K562 (cell line): ENCODE data around the gene CYP2J2. TPM values are rescaled to one million over a fixed set of nuclear protein-coding genes. Genes with fewer than 3 reads are reported as not detected.

Source experiments
- ATAC-seq: fragments of 200-7000 bp; cut with Tn5 transposase; 3 replicates; pipeline ENCODE4 v1.9.1; 2020; ENCODE audit warnings: moderate library complexity
- BruUV-seq: library from RNA; stranded (reverse); fragments of 400-500 nt; replicated peaks from 2 replicates; lab custom pipeline; 2021; lab: Mats Ljungman, UMichigan
- CTCF ChIA-PET: fragments of 300-600 bp; formaldehyde crosslinking; extraction: SDS; loops from one replicate; lab custom pipeline; 2021; ENCODE audit warnings: low intra/inter-chr PET ratio; lab: Yijun Ruan, JAX
- POLR2A ChIA-PET: fragments of 300-600, 350-650 bp; sonication (Branson Sonifier 250); formaldehyde crosslinking; extraction: SDS; loops from one replicate; lab custom pipeline; 2021; ENCODE audit warnings: antibody characterized with exemption, inconsistent platforms; lab: Yijun Ruan, JAX
- DNase-seq, 4 experiments: peaks; one replicate each; pipeline versions ENCODE4 v3.0.0 to v3.0.0-alpha.2; 2011 to 2018; ENCODE audit warnings: low spot score in 3 of 4, mixed read lengths in 3 of 4; ENCODE audit errors: extremely low read depth in 1 of 4
- FAIRE-seq: peaks from 2 replicates; lab custom pipeline; 2011; peaks lifted over from hg19 to GRCh38; lab: Jason Lieb, UNC
- H2AFZ ChIP-seq: 2 replicates; pipeline ENCODE4 v1.6.0; 2011; ENCODE audit warnings: low read depth, low read length, control low read depth, inconsistent platforms
- H3K27ac ChIP-seq: fragments of 200-600 bp; 3 replicates; pipeline ENCODE4 v1.8.0; 2011; ENCODE audit warnings: low read depth, mild to moderate bottlenecking, control low read depth, inconsistent platforms, low read length, moderate library complexity, mixed read lengths; ENCODE audit errors: extremely low read depth
- H3K27me3 ChIP-seq, 2 experiments: fragments of 300-600 bp in 1 of 2; 2 replicates in 1 of 2; 3 replicates in 1 of 2; pipeline versions ENCODE4 v1.6.0 to v1.8.0; 2011; ENCODE audit warnings: inconsistent platforms in 2 of 2, low read length in 2 of 2, mild to moderate bottlenecking in 1 of 2, mixed read lengths in 1 of 2, moderate library complexity in 1 of 2; ENCODE audit not compliant: control insufficient read depth in 2 of 2, insufficient read depth in 2 of 2
- H3K36me3 ChIP-seq: fragments of 300-600 bp; 3 replicates; pipeline ENCODE4 v1.8.0; 2011; ENCODE audit warnings: mild to moderate bottlenecking, low read length, inconsistent platforms; ENCODE audit not compliant: control insufficient read depth, insufficient read depth
- H3K4me1 ChIP-seq, 2 experiments: fragments of 200-600 bp in 1 of 2; replicated peaks in 1 of 2; 2 replicates in 1 of 2; 3 replicates in 1 of 2; pipeline versions ENCODE4 v1.5.1 to v1.8.0; 2011; ENCODE audit warnings: inconsistent platforms in 2 of 2, low read length in 2 of 2, mild to moderate bottlenecking in 1 of 2, mixed read lengths in 1 of 2, moderate library complexity in 1 of 2; ENCODE audit not compliant: control insufficient read depth in 2 of 2, insufficient read depth in 2 of 2
- H3K4me2 ChIP-seq: 2 replicates; pipeline ENCODE4 v1.6.1; 2011; ENCODE audit warnings: low read length, control low read depth, inconsistent platforms, mixed read lengths; ENCODE audit not compliant: insufficient read depth
- H3K4me3 ChIP-seq: fragments of 200-600 bp; sonication (generic), shearing (Covaris generic); 2 replicates; pipeline ENCODE4 v1.5.1; 2016; ENCODE audit warnings: control low read depth, inconsistent platforms
- H3K79me2 ChIP-seq: fragments of 200-600 bp; 3 replicates; pipeline ENCODE4 v1.8.0; 2011; ENCODE audit warnings: low read length, inconsistent platforms; ENCODE audit not compliant: control insufficient read depth, insufficient read depth
- H3K9ac ChIP-seq, 2 experiments: 2 replicates each; pipeline versions ENCODE4 v1.6.0 to v1.6.1; 2011; ENCODE audit warnings: low read depth in 2 of 2, low read length in 2 of 2, control low read depth in 1 of 2, inconsistent platforms in 1 of 2, mild to moderate bottlenecking in 1 of 2, mixed read lengths in 1 of 2; ENCODE audit not compliant: insufficient read depth in 1 of 2
- H3K9me1 ChIP-seq: one replicate; pipeline ENCODE4 v1.6.0; 2011; ENCODE audit warnings: inconsistent platforms, mild to moderate bottlenecking, low read length, moderate library complexity; ENCODE audit not compliant: control insufficient read depth, insufficient read depth
- H3K9me3 ChIP-seq: replicated peaks from 2 replicates; pipeline ENCODE4 v1.5.1; 2011; ENCODE audit warnings: low read depth, low read length, inconsistent platforms; ENCODE audit not compliant: control insufficient read depth, insufficient read depth
- H4K20me1 ChIP-seq: replicated peaks from 2 replicates; pipeline ENCODE4 v1.6.1; 2011; ENCODE audit warnings: low read length, inconsistent platforms, mixed read lengths; ENCODE audit not compliant: control insufficient read depth, insufficient read depth
- GABPA ChIP-seq: fragments of 200-800 bp; sonication (Bioruptor generic); conservative IDR thresholded peaks from 2 replicates; pipeline ENCODE4 v1.6.1; 2016; ENCODE audit warnings: low read depth, missing genetic modification characterization, missing compliant biosample characterization
- NBN ChIP-seq: fragments of 450-650 bp; IDR thresholded peaks from 2 replicates; pipeline ENCODE4 v1.6.1; 2016; ENCODE audit warnings: low read depth, mild to moderate bottlenecking
- RBM17 ChIP-seq: fragments of 200-400 bp; formaldehyde crosslinking; IDR thresholded peaks from 2 replicates; pipeline ENCODE4 v1.6.1; 2017; ENCODE audit warnings: low read depth, mild to moderate bottlenecking, low read length, borderline replicate concordance
- SPI1 ChIP-seq: IDR thresholded peaks from 2 replicates; pipeline ENCODE4 v1.6.1; 2011; ENCODE audit warnings: low read depth, low read length, control low read depth, borderline replicate concordance
- ZNF140 ChIP-seq: fragments of 250-450 bp; sonication (Bioruptor Pico); IDR thresholded peaks from 2 replicates; pipeline ENCODE4 v1.8.0; 2021; ENCODE audit warnings: moderate library complexity, mild to moderate bottlenecking, inconsistent platforms
- ZNF165 ChIP-seq: fragments of 250-450 bp; sonication (Bioruptor Pico); IDR thresholded peaks from 2 replicates; pipeline ENCODE4 v1.4.0; 2020; ENCODE audit warnings: borderline replicate concordance
- ZNF316 ChIP-seq: fragments of 450-650 bp; IDR thresholded peaks from 2 replicates; pipeline ENCODE4 v1.6.1; 2016
- WGBS: fragments of 100-300 bp; shearing (Covaris generic); methylation state at CpG from one replicate; pipeline ENCODE4 v1.1.6; 2016; ENCODE audit warnings: low coverage, mixed read lengths; ENCODE audit not compliant: insufficient coverage; ENCODE audit errors: missing lambda C conversion rate; 5-methylcytosine and 5-hydroxymethylcytosine counted together
- in situ Hi-C: fragments of 300-500 bp; cut with MboI; formaldehyde crosslinking; loops from 4 replicates; pipeline ENCODE4 v1.15.0; 2018; ENCODE audit warnings: inconsistent platforms, mixed read lengths
- intact Hi-C: fragments of 100-400 bp; cut with micrococcal nuclease; formaldehyde crosslinking; loops from 2 replicates; pipeline ENCODE4 v1.14.2; 2022
- polyA plus RNA-seq, 8 experiments: library from polyadenylated mRNA; depleted of rRNA in 4 of 8; stranded (reverse) in 5 of 8; unstranded in 3 of 8; fragments of >200 nt; fragmentation: Nextera tagmentation in 2 of 8; fragmentation: Illumina TruSeq in 1 of 8; extraction: Ambion mirVana in 2 of 8; extraction: Trizol in 1 of 8; gene quantifications; 2 replicates each; pipeline versions ENCODE4 v1.2.1 to v1.2.3, GENCODE V29; 2011 to 2014; ENCODE audit warnings: inconsistent platforms in 1 of 8, missing spikeins in 1 of 8
- total RNA-seq, 7 experiments: library from RNA; depleted of rRNA in 6 of 7; stranded (reverse); fragments of >200 nt in 6 of 7; fragmentation: Illumina TruSeq in 2 of 7; extraction: Trizol in 2 of 7; gene quantifications; 2 replicates each; pipeline versions ENCODE4 v1.2.1 to v1.2.3, GENCODE V29; 2011 to 2021; ENCODE audit warnings: low replicate concordance in 1 of 7

Gene CYP2J2
- total and polyA plus RNA-seq, 9 of the 15 experiments (the other 6 are each of a cell fraction or from before 2014, with no cell fraction given) = not detected

- Histone ChIP-seq H3K79me2 (no peaks in the 10 kb centered on the region), H3K4me1 (no peaks in the 10 kb centered on the region), H3K9me1 (no peaks in the 10 kb centered on the region), H3K4me3 (no peak overlapping the region), H3K27ac (no peak overlapping the region), H3K9ac (no peak overlapping the region), H3K9me3 (no peaks in the 10 kb centered on the region)
- ChIA-PET CTCF (no interaction called here), POLR2A (interaction anchor here (1.4 kb wide), 1 partner anchor 80 kb away, joined by 3 read pairs; no protein-coding TSS in a partner anchor)
- in situ Hi-C loops = no loop called here
- 0% methylated on average over 3 of the region's 3 CpGs for WGBS
- no peak for ATAC-seq
- TF ChIP-seq SPI1 (no peak), NBN (no peak), ZNF165 (CRISPR knock-in tag) (no peak), ZNF316 (no peak), GABPA (tag) (no peak), ZNF140 (CRISPR knock-in tag) (no peak), RBM17 (no peak)
- TF ChIP-seq, all 486 proteins: peak for 0
- intact Hi-C loops = no loop called here
- no peaks in the 10 kb centered on the region for H3K36me3 ChIP-seq
- H4K20me1 ChIP-seq = no peaks in the 10 kb centered on the region
- H2AFZ ChIP-seq = no peak overlapping the region
- no peak for DNase-seq
- no peak overlapping the region for H3K4me2 ChIP-seq
- BruUV-seq = no TSS peak
- no peaks in the 10 kb centered on the region for H3K27me3 ChIP-seq
- no peak for FAIRE-seq
Measured at GRCh38 chr1:59885160-59885832, 41.3 kb downstream of the CYP2J2 start.
